ENCODE results near the gene CYTH2.

DNA sequence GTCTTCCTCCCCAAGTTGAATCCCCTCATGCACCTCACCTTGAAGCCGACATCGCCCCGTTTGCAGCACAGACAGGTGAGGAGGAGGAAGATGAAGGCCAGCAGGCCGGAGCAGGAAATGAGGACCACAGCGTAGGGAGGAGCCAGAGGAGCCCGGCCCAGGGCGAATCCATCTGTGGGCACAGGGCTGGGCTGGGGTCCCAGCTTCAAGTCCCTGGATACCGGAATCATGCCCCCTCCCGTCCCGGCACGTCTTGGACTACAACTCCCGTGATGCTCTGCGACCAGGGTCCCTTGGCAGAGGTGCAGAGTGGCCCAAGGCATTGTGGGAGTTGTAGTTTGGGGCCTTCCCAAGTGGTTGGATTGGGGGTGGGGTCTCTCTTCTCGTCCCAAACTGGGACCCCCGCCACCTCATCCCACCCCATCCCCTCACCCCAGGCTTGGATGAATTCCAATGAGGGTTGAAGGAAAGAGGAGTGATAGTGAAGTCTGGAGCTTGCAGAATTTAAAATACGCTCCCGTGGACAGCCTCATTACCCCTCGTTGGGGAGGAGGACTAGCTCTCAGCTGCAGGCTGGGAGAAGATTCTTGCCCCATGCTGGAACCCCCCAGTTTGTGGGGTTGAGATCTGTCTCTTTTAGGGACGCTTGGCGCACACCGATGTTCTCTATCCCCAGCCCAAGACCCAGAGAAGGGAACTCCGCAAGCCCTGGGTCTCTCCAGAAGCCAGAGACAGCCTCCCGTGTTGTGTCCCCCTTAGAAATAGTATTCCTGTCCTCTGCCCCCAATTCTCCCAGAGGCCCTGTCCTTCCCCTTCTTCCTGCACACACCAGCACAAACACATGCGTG is 41.5 kb downstream of the CYTH2 start:
- TF ChIP-seq ZFP3 (CRISPR knock-in tag; IDR thresholded peaks at IDR 0.05) (no peak), ZFP30 (CRISPR knock-in tag; IDR thresholded peaks at IDR 0.05) (no peak), TOX (CRISPR knock-in tag; IDR thresholded peaks at IDR 0.05; ENCODE audit: borderline replicate concordance) (no peak)
- TF ChIP-seq, protein P1, sequence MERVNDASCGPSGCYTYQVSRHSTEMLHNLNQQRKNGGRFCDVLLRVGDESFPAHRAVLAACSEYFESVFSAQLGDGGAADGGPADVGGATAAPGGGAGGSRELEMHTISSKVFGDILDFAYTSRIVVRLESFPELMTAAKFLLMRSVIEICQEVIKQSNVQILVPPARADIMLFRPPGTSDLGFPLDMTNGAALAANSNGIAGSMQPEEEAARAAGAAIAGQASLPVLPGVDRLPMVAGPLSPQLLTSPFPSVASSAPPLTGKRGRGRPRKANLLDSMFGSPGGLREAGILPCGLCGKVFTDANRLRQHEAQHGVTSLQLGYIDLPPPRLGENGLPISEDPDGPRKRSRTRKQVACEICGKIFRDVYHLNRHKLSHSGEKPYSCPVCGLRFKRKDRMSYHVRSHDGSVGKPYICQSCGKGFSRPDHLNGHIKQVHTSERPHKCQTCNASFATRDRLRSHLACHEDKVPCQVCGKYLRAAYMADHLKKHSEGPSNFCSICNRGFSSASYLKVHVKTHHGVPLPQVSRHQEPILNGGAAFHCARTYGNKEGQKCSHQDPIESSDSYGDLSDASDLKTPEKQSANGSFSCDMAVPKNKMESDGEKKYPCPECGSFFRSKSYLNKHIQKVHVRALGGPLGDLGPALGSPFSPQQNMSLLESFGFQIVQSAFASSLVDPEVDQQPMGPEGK (CRISPR knock-in tag; IDR thresholded peaks at IDR 0.05; ENCODE audit: borderline replicate concordance), result no peak
